K562 (cell line): Measurements from ENCODE around the gene FIS1. TPM values are rescaled to one million over a fixed set of nuclear protein-coding genes. Genes with fewer than 3 reads are reported as not detected.
A peak's percentile ranks its signal among the peaks of the same experiment; 100 is the strongest.

ENCODE experiments used
- BCL6 ChIP-seq: fragments of 250-450 bp; sonication (Bioruptor Pico); IDR thresholded peaks from 2 replicates; pipeline ENCODE4 v1.4.0; 2020
- CREB1 ChIP-seq, 2 experiments: sonication (generic) in 1 of 2; formaldehyde crosslinking in 1 of 2; IDR thresholded peaks; 2 replicates each; pipeline versions ENCODE4 v1.6.1 to v1.8.0; 2012 to 2022; ENCODE audit warnings: inconsistent platforms in 1 of 2, mild to moderate bottlenecking in 1 of 2, missing genetic modification reagents in 1 of 2, moderate library complexity in 1 of 2
- CREM ChIP-seq: IDR thresholded peaks from 2 replicates; pipeline ENCODE4 v1.6.1; 2014; ENCODE audit warnings: antibody characterized with exemption, low read depth
- HDAC6 ChIP-seq: IDR thresholded peaks from 2 replicates; pipeline ENCODE4 v1.6.1; 2012; ENCODE audit warnings: low read depth, mild to moderate bottlenecking, control low read depth, inconsistent platforms, low read length, moderate library complexity
- MXI1 ChIP-seq: IDR thresholded peaks from 2 replicates; pipeline ENCODE4 v1.6.1; 2011; ENCODE audit warnings: low read depth, mild to moderate bottlenecking, improper control_type of control experiment, low read length
- NCOR1 ChIP-seq: fragments of 450-650 bp; IDR thresholded peaks from 2 replicates; pipeline ENCODE4 v1.6.1; 2016; ENCODE audit warnings: mild to moderate bottlenecking, moderate library complexity
- NFIC ChIP-seq: fragments of 450-650 bp; IDR thresholded peaks from 2 replicates; pipeline ENCODE4 v1.6.1; 2017; ENCODE audit warnings: mild to moderate bottlenecking, inconsistent platforms
- polyA plus RNA-seq, 8 experiments: library from polyadenylated mRNA; depleted of rRNA in 4 of 8; stranded (reverse) in 5 of 8; unstranded in 3 of 8; fragments of >200 nt; fragmentation: Nextera tagmentation in 2 of 8; fragmentation: Illumina TruSeq in 1 of 8; extraction: Ambion mirVana in 2 of 8; extraction: Trizol in 1 of 8; gene quantifications; 2 replicates each; pipeline versions ENCODE4 v1.2.1 to v1.2.3, GENCODE V29; 2011 to 2014; ENCODE audit warnings: inconsistent platforms in 1 of 8, missing spikeins in 1 of 8
- total RNA-seq, 7 experiments: library from RNA; depleted of rRNA in 6 of 7; stranded (reverse); fragments of >200 nt in 6 of 7; fragmentation: Illumina TruSeq in 2 of 7; extraction: Trizol in 2 of 7; gene quantifications; 2 replicates each; pipeline versions ENCODE4 v1.2.1 to v1.2.3, GENCODE V29; 2011 to 2021; ENCODE audit warnings: low replicate concordance in 1 of 7
- TF ChIP-seq, protein P1 (sequence below): sonication (generic); formaldehyde crosslinking; IDR thresholded peaks from 2 replicates; pipeline ENCODE4 v1.8.0; 2022; ENCODE audit warnings: mild to moderate bottlenecking, missing genetic modification reagents, borderline replicate concordance
- TF ChIP-seq, protein P2 (sequence below): fragments of 250-450 bp; sonication (Bioruptor Pico); IDR thresholded peaks from 2 replicates; pipeline ENCODE4 v1.8.0; 2022; ENCODE audit warnings: inconsistent platforms
- TF ChIP-seq, protein P3 (sequence below): fragments of 250-450 bp; sonication (Bioruptor Pico); IDR thresholded peaks from 2 replicates; pipeline ENCODE4 v1.5.0; 2020; ENCODE audit warnings: mild to moderate bottlenecking, borderline replicate concordance
- TF ChIP-seq, protein P4 (sequence below), 2 experiments: IDR thresholded peaks in 1 of 2; conservative IDR thresholded peaks in 1 of 2; 2 replicates each; pipeline ENCODE4 v1.6.1; 2016; ENCODE audit warnings: low read depth in 2 of 2, mild to moderate bottlenecking in 1 of 2, missing compliant biosample characterization in 1 of 2, missing genetic modification characterization in 1 of 2, moderate library complexity in 1 of 2
- TF ChIP-seq, protein P5 (sequence below), 2 experiments: fragments of 200-800 bp in 1 of 2; sonication (Bioruptor generic) in 1 of 2; sonication (generic) in 1 of 2; formaldehyde crosslinking in 1 of 2; IDR thresholded peaks in 1 of 2; conservative IDR thresholded peaks in 1 of 2; 2 replicates each; pipeline versions ENCODE4 v1.5.0 to v1.6.1; 2016 to 2020; ENCODE audit warnings: missing compliant biosample characterization in 1 of 2, missing genetic modification characterization in 1 of 2, missing genetic modification reagents in 1 of 2
- TF ChIP-seq, protein P6 (sequence below): fragments of 450-650 bp; formaldehyde crosslinking; IDR thresholded peaks from 2 replicates; pipeline ENCODE4 v1.4.0; 2022; ENCODE audit warnings: mild to moderate bottlenecking, moderate library complexity

The FIS1 gene
- total and polyA plus RNA-seq, 9 of the 15 experiments (the other 6 are each of a cell fraction or from before 2014, with no cell fraction given): 86.0 to 257 (median 144) TPM

DNA sequence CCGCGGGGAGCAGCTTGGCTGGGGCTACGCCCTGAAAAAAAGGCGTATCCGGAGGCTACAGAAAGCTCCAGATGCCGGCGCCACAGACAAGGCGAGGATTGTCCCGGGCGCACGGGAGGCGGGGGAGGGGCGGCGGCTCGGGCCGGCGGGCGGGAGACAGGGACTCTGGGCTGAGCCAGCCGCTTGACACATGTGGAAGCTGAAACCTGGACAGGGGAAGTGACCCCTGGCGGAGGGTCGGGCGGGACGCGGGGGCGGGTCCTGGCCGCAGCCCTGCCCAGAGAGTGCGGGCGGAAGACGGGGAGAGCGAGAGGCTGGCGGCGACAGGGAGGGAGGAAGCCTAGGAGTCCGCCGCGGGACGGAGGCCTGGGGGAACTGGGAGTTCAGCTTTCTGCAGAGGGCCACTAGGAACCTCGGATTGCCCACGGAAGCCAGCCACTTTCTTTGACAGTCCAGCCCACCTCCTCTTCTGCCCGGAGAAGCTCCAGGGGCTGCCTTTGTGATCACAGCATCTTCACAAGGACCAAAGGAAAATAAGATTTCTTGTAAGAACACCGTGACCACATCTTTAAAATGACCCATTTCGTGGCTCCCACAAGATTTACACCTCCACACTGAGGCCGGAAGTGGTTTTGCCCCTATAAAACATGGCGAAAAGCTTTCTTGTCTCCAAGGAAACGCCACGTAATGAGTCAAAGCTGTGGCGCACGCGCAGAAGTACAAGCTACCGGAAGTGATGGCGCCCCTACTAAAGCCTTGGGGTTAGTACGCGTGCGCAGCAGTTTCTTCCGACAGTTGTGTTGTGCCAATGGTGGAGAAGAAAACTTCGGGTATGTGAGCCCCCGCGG, 27.3 kb downstream of the FIS1 start, which contains the start of the genes PLOD3 and ZNHIT1 (continued):
- TF ChIP-seq, protein P1, sequence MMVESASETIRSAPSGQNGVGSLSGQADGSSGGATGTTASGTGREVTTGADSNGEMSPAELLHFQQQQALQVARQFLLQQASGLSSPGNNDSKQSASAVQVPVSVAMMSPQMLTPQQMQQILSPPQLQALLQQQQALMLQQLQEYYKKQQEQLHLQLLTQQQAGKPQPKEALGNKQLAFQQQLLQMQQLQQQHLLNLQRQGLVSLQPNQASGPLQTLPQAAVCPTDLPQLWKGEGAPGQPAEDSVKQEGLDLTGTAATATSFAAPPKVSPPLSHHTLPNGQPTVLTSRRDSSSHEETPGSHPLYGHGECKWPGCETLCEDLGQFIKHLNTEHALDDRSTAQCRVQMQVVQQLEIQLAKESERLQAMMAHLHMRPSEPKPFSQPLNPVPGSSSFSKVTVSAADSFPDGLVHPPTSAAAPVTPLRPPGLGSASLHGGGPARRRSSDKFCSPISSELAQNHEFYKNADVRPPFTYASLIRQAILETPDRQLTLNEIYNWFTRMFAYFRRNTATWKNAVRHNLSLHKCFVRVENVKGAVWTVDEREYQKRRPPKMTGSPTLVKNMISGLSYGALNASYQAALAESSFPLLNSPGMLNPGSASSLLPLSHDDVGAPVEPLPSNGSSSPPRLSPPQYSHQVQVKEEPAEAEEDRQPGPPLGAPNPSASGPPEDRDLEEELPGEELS (CRISPR knock-in tag): no peak; the same call in 1 of the 2 replicates
- peak; percentile 69 for TF ChIP-seq NCOR1
- TF ChIP-seq, protein P2, sequence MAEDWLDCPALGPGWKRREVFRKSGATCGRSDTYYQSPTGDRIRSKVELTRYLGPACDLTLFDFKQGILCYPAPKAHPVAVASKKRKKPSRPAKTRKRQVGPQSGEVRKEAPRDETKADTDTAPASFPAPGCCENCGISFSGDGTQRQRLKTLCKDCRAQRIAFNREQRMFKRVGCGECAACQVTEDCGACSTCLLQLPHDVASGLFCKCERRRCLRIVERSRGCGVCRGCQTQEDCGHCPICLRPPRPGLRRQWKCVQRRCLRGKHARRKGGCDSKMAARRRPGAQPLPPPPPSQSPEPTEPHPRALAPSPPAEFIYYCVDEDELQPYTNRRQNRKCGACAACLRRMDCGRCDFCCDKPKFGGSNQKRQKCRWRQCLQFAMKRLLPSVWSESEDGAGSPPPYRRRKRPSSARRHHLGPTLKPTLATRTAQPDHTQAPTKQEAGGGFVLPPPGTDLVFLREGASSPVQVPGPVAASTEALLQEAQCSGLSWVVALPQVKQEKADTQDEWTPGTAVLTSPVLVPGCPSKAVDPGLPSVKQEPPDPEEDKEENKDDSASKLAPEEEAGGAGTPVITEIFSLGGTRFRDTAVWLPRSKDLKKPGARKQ: no peak
- TF ChIP-seq, protein P3, sequence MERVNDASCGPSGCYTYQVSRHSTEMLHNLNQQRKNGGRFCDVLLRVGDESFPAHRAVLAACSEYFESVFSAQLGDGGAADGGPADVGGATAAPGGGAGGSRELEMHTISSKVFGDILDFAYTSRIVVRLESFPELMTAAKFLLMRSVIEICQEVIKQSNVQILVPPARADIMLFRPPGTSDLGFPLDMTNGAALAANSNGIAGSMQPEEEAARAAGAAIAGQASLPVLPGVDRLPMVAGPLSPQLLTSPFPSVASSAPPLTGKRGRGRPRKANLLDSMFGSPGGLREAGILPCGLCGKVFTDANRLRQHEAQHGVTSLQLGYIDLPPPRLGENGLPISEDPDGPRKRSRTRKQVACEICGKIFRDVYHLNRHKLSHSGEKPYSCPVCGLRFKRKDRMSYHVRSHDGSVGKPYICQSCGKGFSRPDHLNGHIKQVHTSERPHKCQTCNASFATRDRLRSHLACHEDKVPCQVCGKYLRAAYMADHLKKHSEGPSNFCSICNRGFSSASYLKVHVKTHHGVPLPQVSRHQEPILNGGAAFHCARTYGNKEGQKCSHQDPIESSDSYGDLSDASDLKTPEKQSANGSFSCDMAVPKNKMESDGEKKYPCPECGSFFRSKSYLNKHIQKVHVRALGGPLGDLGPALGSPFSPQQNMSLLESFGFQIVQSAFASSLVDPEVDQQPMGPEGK (CRISPR knock-in tag): no peak
- TF ChIP-seq, protein P4, sequence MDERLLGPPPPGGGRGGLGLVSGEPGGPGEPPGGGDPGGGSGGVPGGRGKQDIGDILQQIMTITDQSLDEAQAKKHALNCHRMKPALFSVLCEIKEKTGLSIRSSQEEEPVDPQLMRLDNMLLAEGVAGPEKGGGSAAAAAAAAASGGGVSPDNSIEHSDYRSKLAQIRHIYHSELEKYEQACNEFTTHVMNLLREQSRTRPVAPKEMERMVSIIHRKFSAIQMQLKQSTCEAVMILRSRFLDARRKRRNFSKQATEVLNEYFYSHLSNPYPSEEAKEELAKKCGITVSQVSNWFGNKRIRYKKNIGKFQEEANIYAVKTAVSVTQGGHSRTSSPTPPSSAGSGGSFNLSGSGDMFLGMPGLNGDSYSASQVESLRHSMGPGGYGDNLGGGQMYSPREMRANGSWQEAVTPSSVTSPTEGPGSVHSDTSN (CRISPR knock-in tag; IDR thresholded peaks at IDR 0.05; ENCODE audit: low read depth): no peak
- TF ChIP-seq, protein P4 (tag; conservative IDR thresholded peaks at IDR 0.05; ENCODE audit: low read depth): peak; percentile 60
- peak; percentile 79 for TF ChIP-seq CREM
- peak; percentile 45; the same call in 1 of the 2 replicates for TF ChIP-seq CREB1 (IDR thresholded peaks at IDR 0.05)
- peak; percentile 11 for TF ChIP-seq CREB1 (CRISPR knock-in tag; IDR thresholded peaks at IDR 0.05)
- TF ChIP-seq, protein P5, sequence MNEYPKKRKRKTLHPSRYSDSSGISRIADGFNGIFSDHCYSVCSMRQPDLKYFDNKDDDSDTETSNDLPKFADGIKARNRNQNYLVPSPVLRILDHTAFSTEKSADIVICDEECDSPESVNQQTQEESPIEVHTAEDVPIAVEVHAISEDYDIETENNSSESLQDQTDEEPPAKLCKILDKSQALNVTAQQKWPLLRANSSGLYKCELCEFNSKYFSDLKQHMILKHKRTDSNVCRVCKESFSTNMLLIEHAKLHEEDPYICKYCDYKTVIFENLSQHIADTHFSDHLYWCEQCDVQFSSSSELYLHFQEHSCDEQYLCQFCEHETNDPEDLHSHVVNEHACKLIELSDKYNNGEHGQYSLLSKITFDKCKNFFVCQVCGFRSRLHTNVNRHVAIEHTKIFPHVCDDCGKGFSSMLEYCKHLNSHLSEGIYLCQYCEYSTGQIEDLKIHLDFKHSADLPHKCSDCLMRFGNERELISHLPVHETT (CRISPR knock-in tag; conservative IDR thresholded peaks at IDR 0.05 in 1 of 2, IDR thresholded peaks at IDR 0.05 in 1 of 2): peak in 1 of 2 experiments; percentile 91; a peak in 2 of 4 replicates
- peak; percentile 39; the same call in 1 of the 2 replicates for TF ChIP-seq NFIC
- no peak for TF ChIP-seq BCL6 (CRISPR knock-in tag)
- TF ChIP-seq, protein P6, sequence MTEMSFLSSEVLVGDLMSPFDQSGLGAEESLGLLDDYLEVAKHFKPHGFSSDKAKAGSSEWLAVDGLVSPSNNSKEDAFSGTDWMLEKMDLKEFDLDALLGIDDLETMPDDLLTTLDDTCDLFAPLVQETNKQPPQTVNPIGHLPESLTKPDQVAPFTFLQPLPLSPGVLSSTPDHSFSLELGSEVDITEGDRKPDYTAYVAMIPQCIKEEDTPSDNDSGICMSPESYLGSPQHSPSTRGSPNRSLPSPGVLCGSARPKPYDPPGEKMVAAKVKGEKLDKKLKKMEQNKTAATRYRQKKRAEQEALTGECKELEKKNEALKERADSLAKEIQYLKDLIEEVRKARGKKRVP (CRISPR knock-in tag): no peak
- no peak for TF ChIP-seq HDAC6
- TF ChIP-seq MXI1: peak; percentile 49
